Esophagus mucosa (tissue), 1 donor: Measurements from ENCODE around the gene PCGF5. TPM values are rescaled to one million over a fixed set of nuclear protein-coding genes. Genes with fewer than 3 reads are reported as not detected.

Experiments
- total RNA-seq: library from RNA; stranded (reverse); gene quantifications from one replicate; pipeline ENCODE4 v1.2.4, GENCODE V29; 2023
- donor health status: DM: yes; HTN: yes; CAD: no.

PCGF5 gene
- total RNA-seq, 1 donor from 2014 or later: 18.1 TPM

Other genes starting within 250 kb of the PCGF5 start
- gene HECTD2, start 189.7 kb downstream of the PCGF5 start, total RNA-seq: 5.5 TPM